COR-L47 (cell line): ENCODE results near the gene TBC1D22B.

Experiments
- DNase-seq: peaks from one replicate; lab custom pipeline; 2025; lab: John Stamatoyannopoulos, UW

The TBC1D22B gene, protein sequence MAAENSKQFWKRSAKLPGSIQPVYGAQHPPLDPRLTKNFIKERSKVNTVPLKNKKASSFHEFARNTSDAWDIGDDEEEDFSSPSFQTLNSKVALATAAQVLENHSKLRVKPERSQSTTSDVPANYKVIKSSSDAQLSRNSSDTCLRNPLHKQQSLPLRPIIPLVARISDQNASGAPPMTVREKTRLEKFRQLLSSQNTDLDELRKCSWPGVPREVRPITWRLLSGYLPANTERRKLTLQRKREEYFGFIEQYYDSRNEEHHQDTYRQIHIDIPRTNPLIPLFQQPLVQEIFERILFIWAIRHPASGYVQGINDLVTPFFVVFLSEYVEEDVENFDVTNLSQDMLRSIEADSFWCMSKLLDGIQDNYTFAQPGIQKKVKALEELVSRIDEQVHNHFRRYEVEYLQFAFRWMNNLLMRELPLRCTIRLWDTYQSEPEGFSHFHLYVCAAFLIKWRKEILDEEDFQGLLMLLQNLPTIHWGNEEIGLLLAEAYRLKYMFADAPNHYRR

DNA sequence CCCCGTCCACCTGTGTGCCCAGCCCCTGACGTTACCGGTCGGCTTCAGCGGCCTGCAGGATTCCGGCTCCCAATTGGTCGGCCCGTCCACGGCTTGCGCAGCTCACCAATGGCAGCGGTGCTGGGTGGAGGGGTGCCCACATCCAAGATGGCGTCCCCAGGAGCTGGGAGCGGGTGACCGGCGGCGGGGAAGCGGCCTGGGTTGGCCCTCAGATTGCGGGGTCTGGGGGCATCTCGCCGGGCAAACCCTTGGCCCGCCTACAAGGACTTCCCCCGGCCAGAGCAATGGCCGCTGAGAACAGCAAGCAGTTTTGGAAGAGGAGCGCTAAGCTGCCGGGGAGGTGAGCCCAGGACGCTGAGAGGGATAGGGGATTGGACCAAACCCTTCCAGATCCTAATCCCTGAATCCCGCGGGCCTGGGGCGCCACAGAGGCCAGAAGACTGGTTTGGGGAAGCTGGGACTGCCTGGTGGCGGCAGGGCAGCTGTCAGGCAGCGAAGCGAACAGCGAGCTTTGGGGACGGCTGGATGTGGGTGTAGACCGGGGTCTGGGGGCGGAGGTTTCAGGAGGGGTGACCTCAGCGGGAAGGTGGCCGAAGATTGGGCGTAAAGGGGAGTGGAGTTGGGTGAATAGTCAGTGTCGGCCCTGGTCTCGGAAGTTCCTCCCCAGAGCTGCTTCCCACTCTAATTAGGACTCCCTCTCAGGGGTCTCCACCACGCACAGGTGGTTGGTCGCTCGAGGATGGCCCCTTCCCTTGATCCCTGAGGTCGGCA is at the start of gene TBC1D22B, which contains the start of gene TMEM217:
TSS of gene TBC1D22B (plus strand) at position 139 of the 771 bp plus-strand sequence. CDS start at position 285, 146 bp downstream.
TSS of gene TMEM217 (minus strand) at position 511 of the 771 bp plus-strand sequence. CDS start 39,114 bp downstream, outside the sequence.
- DNase-seq: peak; percentile 95

- DNase-seq: peak; percentile 75
Measured at GRCh38 chr6:37207903-37208456, 49.6 kb upstream of the TBC1D22B start.

DNA sequence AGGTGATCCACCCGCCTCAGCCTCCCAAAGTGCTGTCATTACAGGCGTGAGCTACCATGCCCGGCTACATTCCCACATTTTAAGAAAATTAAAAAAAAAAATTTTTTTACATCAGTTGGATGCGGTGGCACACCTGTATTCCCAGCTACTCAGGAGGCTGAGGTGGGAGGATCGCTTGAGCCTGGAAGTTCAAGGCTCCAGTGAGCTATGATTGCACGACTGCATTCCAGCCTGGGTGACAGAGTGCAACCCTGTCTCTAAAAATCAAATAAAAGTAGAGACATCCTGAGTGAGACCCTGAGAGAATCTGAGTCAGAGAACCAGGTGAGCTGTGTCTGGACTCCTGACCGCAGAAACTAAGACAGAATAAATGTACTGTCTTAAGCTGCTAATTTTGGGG is 48.8 kb upstream of the TBC1D22B start:
- DNase-seq: no peak

GRCh38 chr6:37209461-37210205 is 47.9 kb upstream of the TBC1D22B start:
- no peak for DNase-seq

DNA sequence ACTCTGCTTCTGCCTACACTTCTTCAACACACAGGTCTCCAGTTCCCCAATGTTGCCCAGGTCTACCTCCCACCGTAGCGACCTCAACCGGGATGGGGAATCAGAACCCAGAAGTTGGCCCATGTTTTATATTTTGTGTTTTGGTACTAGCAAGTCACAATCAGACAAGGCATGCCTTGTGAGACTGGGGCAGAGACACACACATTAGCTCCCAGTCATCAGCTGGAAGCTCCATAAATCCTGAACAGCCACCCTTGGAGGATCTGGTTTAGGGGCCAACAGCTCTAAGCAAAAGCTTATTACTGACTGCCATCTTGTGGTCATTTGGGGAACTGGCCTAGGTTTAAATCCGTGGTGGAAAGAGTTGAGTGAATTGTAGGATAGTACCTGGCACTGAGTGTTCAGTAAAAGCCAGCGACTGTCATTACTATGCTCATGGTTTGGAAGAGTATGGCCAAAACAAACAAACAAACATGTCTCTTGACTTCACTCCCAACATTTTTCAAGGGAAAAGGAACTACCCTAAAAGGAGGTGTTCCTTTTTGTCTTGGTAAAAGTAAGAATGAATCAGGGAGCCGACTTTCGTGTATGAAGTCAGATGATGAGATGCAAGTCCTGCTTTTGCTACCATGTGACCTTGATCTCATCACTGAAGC is 47.1 kb upstream of the TBC1D22B start:
- peak; percentile 78 for DNase-seq

GRCh38 chr6:37212268-37212667 is 45.3 kb upstream of the TBC1D22B start:
- DNase-seq: no peak

GRCh38 chr6:37218061-37218460 is 39.5 kb upstream of the TBC1D22B start:
- DNase-seq: no peak

DNA sequence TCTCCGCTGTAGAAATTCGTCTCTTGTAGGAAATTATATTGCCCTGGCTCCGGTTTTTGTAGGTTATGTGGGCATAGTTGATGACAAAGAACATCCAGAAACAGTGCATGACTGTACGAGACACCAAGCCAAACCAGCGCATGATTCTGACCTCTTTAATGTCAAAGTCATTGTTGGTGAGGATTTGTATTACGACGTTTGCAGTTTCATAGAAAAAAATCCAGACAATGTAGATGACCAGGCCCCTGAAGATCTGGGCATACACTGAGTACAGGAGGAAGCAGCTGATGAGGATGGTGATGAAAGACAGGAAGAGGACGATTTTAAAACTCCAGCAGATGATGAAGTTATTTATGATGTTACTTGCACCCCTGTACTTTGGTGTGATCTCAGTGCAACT is 39.1 kb upstream of the TBC1D22B start:
- no peak for DNase-seq

GRCh38 chr6:37221585-37222124 is 35.9 kb upstream of the TBC1D22B start:
- no peak for DNase-seq

DNA sequence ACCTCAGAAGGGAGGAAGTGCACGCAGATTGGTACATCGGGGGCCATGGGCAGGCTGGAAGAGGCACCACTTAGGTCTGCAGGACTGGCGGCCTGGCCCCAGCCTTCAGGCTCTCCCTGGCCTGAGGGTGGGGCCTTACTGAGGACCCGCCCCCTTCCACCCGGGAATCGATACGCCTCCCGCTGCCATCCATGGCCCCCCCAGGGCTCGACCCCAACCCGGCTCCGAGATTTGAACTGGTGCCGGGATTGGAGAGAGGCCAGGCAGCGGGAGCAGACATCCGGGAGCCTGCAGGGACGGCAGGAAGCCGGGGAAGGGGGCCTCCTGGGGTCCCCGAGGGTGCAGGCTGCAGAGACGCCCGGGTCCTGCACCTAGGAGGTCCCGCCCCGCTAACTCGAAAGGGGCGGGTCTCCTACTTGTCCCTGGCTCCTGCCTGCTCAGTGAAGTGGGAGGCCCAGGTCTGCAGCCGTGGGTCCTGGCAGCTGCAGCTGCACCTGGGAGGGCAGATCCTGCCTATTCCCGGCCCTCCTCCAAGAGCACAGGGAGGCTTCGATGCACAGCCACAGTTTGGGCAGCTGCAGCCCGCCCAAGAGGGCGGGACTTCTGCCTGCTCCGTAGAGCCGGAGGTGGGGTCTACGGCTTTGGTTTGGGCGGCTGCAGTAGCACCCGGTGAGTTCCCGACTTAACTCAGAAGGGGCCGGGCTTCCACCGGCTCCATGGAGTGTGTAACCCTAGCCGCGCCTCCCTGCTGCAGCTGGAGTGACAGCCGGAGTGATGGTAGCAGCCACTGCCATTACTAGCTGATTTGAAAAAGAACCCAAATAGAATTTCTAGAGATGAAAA is 35.2 kb upstream of the TBC1D22B start:
- DNase-seq: peak; percentile 98

- DNase-seq: no peak
Measured at GRCh38 chr6:37222992-37223391, 34.6 kb upstream of the TBC1D22B start.

DNA sequence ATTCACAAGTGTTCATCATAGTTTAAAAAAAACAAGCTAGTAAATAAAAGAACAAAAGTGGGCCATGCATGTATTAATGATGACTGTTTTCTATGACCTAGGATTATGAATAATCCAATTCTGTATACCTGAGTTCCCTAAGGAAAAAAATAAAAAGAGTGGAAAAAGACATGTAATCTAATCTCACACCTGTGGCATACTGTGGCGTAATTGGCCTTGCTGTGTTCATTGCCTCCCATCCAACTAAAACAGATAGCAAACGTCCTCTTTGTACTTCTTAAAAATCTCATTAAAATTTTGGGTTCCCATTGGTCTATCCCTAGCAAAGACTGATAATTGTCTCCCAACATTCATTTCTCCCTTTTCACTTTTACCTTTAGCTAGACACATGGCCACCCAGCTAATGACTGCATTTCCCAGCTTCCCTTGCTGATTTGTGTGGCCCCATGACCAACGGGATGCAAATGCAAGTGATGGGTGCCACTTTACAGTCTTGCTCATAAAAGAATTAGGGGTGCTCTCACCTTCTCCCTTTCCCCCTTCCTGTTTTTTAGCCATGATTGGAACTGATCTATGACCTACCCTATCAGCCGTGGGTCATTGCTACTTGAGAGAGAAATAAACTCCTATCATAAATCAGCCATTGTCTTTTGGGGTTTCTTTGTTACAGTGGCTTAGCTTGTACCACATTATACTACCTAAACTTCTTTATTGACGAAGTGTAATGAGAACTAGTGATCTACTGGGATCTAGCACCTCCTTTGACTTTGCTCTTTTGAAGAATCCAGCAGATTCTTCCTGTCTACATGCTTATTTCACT is 32.0 kb upstream of the TBC1D22B start:
- DNase-seq: no peak

DNA sequence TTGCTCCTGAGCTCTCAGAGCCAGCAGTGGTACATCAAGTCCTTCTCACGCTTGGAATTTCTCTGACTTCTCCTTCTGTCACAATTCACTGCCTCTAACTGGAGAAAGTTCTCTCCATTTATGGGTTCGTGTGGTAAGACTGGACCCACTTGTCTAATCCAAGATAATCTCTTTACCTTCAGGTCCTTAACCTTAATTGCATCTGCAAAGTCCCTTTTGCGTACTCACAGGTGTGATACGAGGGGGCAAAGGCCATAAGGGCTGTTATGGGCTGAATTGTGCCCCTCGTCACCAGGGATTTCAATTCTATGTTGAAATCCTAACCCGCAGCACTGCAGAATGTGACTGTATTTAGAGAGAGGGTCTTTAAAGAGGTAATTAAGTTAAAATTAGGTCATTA is 27.5 kb upstream of the TBC1D22B start:
- DNase-seq: no peak

DNA sequence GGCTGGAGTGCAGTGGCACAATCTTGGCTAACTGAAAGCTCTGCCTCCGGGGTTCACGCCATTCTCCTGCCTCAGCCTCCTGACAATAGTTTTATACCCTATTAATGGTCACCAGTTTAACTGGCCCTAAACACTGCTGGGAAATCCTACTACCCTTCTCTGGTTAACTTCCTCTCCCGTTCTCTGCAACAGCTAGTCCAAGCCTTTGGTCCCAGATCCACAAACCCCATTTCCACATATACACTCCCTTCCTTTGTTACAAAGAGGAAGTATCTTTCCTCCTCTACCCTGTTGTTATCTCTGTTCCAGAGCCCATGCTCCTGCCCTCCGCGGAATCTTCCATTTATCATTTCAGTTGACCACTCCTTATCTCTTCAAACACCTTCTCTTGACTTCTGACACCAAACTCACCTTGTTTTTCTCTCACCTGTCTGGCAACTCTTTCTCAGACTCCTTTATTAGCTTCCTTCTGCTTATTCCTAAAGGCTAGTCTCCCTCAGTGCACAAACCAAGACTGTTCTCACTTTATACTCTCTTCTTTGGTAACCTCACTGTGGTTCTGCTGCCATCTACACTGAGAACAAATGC is 25.0 kb upstream of the TBC1D22B start:
- DNase-seq: no peak

GRCh38 chr6:37233541-37233940 is 24.0 kb upstream of the TBC1D22B start:
- no peak for DNase-seq

DNA sequence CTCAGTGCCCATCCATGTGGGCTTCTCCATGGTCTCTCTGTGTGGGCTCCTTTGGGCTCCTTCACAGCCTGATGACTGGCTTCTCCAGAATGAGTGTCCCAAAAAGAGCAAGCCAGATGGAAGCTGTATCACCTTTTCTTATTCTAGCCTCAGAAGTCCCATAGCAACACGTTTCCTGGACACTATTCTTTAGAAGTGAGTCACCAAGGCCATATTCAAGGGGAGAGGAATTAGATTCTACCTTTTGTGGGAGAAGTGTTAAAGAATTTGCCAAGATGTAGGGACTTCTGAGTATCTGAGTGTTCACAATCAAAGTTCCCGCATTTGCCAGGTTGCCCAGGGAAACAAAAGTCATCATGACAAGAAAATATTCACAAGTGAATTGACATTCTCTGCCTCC is 20.7 kb upstream of the TBC1D22B start:
- DNase-seq: no peak

GRCh38 chr6:37237789-37238188 is 19.8 kb upstream of the TBC1D22B start:
- no peak for DNase-seq

- no peak for DNase-seq
Measured at GRCh38 chr6:37238381-37238780, 19.2 kb upstream of the TBC1D22B start.

- no peak for DNase-seq
Measured at GRCh38 chr6:37239526-37239925, 18.0 kb upstream of the TBC1D22B start.
